GM19238 (cell line): ENCODE data around the gene ZNF790.
"Not testable (repeated sequence)": the region's sequence is repeated elsewhere in the genome, so short reads cannot be mapped to it uniquely, and the experiment has no call there.

ENCODE experiments used
- DNase-seq: peaks from one replicate; pipeline ENCODE4 v3.0.0; 2011; ENCODE audit warnings: low spot score; ENCODE audit not compliant: insufficient read length

ZNF790 gene

DNA sequence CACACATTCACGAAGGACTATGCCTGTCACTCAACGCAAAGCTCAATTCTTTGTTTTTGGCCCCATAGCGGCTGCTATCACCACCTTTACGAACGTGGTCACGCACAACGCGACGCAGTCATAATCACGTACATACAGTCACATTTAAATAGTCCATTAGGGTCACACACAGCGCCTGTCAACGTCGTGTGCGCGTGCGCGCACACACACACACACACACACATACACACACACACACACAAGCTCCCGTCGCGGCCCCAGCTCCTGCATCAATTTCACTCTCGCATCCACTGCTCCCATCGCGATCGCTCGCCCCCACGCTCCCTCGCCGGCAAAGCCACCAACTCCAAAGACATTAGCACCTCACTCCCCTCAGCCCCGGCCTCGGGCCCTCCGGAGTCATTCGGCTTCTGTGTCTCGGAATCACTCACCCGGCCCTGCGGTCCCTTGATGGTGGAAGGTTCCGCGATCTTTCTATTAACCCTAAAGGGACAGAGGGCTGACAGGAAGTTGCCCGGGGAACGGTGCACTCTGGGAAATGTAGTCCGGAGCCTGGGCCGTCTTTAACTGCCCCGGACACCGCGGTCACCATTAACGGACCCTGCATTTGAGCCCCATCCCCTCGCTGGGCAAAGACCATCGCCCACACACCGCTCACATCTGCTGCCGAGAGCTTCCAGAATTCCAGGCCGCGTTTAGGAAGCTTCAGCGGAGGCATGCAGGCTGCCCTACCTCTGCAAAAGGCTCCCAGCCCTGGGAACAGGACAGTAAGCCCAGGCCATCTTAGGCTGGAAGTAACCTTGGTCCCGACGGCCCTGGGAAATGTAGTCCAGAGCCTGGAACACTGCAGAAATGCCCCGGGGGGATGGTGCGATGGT lies at the start of gene ZNF790:
Gene ZNF790, minus strand, starts transcription at position 482 of the 878 bp plus-strand sequence. CDS start 12,768 bp downstream, outside the sequence.
- peak; percentile 77 for DNase-seq

DNA sequence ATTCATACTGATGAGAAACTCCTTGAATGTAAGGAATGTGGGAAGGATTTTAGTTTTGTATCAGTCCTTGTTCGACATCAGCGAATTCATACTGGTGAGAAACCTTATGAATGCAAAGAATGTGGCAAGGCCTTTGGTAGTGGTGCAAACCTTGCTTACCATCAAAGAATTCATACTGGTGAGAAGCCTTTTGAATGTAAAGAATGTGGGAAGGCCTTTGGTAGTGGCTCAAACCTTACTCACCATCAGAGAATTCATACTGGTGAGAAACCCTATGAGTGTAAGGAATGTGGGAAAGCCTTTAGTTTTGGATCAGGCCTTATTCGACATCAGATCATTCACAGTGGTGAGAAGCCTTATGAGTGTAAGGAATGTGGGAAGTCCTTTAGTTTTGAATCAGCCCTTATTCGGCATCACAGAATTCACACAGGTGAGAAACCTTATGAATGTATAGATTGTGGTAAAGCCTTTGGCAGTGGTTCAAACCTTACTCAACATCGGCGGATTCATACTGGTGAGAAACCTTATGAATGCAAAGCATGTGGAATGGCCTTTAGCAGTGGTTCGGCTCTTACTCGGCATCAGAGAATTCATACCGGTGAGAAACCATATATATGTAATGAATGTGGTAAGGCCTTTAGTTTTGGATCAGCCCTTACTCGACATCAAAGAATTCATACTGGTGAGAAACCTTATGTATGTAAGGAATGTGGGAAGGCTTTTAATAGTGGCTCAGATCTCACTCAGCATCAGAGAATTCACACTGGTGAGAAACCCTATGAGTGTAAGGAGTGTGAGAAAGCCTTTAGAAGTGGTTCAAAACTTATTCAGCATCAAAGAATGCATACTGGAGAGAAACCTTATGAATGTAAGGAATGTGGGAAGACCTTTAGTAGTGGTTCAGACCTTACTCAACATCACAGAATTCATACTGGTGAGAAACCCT lies 39.1 kb upstream of the ZNF790 start:
- DNase-seq: no peak

DNA sequence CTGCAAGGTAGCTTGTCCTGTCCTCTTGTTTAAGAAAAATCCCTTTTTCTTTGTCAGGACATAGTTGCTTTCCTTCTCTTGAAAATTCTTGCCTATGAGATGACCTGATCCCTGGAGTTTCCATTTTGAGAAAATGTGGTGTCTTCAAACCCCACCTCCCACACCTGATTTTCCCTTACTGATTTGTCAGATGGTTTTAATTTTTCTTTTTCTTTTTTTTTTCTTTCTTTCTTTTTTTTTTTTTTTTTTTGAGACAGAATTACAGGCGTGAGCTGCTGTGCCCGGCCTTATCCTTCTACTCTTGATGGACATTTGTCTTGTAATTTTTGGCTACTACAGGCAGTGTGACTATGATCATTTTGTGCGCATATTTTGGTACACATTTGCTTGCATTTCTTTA lies 13.7 kb upstream of the ZNF790 start:
- DNase-seq: no peak

DNA sequence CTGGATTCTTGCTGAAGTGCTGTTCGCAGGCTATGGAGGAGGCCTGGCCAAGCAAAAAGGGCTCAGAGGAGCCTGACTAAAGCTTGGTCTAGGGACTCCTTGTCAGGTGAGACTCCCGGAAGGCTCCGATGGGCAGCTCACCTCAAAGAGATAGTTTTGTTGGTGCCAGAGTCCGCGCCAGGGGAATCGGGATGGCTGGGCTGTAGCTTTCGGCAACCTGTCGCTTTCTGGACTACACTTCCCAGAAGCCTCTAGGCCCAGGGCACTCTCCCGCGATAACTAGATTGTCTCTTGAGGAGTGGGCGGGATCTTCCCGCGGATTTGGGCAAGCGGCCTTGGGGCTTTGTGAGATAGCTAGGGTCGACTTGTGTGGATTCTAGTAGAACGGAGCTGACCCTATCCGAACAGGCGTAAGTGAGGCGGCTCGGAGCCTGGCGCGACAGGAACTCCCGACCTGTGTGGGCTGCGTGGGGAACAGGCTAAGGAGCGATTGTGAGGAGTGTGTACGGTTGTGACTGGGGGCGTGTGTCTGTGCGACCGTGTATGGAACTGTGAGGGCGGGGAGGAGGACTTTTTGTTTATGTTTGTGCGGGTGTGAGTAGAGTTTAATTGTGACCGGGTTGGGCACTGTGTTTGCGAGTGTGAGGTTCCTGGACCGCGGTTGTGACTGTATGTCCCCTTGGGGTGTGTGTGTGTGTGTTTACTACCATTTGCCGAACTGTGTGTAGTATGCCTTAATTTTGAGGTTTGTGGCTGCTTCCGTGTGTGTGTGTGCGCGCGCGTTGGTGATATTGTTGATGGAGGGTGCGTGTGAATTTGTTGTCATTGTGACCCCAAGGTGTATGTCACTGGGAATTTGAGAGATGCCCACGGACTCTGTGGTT lies 12.6 kb upstream of the ZNF790 start, which contains the start of gene ZNF345:
Gene ZNF345, plus strand, starts transcription at position 318 of the 884 bp plus-strand sequence. CDS start 25,955 bp downstream, outside the sequence.
- peak; percentile 69 for DNase-seq

DNA sequence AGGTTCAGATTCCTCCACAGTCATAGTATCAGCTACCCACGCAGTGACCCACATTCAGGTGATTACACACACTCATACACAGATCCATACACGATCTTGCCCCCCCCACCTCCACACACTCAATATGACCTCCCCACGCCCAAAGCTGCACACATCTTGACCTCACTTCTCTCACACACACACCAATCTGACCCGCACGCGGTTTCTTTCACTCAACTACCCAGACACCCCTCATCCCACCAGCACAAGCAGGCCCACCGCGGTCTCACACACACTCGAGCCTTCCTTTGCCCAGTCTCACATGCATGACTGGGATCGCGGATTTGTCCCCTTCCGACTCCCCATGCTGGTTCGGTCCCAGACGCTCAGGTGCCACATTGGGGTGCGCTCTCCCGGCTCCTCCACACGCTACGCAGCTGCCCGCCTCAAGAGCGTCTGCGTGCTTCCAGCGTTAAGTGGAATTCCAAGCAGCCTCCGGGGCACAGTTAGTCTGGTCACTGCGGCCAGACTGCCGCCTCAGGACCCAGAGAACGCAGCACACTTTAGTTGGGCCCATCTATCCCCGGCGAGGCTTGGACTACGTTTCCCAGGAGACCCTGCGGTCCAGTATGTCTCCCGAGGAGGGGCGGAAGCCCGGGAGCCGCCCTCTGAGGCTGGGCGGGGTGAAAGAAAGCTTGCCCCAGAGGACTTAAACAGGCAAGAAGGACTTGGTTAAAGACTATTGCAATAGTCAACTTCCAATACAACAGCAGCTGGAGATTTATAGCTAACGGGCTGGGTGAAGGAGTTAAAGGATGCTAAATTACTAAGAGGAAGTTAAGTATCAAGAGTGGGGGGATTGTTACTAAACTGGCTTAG lies 11.7 kb upstream of the ZNF790 start:
- DNase-seq: peak; percentile 81

DNA sequence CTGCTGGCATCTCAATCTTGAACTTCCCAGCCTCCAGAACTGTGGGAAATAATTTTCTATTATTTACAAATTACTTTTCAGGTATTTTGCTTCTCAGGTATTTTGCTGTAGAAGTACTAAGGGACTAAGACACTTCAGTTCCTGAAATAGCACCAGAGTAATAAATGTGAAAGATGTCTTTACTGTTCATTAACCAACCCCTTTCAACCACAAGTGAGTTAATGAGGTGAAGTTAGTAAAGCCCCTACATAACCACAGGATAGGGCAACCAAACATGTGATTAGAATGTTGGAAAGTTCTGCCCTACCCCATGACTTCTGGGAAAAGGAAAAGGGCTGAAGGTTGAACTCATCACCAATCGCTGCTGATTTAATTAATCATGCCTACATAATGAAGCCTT lies 9.8 kb upstream of the ZNF790 start:
- DNase-seq: no peak

DNA sequence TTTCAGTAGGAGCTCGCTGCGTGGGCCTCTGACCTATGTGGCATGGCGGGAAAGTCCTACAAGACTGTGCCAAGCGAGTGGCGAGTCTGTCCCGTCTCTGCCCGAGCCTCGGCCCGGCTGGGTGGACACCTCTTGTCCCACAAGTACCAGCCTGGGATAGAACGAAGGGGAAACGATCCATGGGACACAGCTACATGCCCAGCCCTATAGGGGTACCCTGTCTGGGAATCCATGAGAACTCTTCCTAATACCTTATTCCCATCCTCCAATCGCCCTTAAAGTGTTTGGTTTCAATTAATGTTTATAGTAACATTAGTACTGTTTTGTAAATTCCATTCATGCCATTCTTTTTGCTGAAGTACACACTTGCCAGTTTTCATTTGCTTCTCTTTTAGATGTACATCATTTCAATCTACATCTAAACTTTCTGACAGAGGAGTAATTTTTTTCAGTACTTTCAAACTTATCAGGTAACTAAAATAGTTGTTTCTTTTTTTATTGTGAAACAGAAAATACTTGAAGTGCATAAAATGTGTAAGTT lies 667 bp upstream of the ZNF790 start:
- no peak for DNase-seq

DNA sequence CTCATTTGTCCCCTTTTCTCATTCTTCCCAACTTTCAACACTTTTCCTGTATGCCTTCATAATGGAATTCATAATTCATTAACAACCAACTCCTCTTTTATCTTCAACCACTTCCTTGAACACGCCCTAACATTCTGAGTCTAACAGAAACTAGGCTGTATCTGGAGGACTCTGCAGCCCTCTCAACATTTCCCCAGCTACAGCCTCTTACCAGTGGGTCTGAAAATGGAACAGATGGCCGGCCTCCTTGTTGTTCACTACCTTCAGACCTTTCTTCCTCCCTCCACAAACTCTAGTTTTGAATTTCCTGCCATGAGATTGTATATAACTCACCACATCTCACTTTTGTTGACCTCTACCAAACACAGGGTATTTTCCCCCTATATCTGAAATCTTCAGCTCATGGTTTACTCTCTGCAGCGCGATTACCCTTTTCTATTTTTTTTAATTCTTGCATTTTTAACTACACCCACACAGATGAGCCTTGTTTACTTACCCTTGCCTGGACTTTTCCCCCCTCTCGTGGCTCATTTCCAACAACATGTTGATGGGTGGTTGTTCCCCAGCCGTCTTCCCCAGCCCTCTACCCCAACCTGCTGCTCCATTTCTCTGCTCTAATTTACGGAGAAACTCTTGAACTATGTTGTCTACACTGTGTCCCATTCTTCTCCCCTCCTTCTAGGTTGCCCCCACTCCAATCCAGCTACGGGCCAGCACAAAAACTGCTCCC lies 846 bp downstream of the ZNF790 start:
- DNase-seq: no peak

DNA sequence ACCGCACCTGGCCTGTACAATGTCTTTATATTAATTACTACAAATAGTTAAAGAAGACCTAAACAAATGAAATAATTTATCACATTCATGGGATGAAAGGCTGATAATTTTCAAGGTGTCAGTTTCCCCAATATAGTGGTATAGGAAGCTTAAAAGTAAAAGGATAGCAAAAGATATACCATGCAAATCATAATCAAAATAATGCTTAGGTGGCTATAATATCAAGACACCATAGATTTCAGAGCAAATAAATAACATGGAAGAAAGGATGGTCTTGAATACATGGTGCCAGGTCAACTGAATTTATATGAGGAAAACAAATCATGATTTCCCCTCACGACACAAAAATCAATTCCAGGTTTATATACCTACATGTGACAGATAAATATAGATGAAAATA lies 4.8 kb downstream of the ZNF790 start:
- DNase-seq: no peak

DNA sequence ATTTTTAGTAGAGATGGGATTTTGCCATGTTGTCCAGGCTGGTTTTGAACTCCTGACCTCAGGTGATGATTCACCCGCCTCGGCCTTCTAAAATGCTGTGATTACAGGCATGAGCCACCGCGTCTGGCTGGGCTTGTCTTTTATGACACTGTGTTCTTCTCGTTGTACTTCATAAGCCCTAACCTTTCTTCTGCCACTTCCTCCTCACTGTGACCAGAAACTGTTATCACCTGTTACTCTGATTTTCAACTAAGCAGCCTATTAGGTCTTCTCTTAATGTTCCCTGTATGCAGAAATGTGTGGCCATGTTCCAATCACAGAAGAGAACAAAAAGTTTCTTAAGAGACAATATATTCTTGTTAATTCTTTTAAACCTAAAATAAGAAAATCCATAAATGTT lies 16.4 kb downstream of the ZNF790 start:
- DNase-seq: no peak

DNA sequence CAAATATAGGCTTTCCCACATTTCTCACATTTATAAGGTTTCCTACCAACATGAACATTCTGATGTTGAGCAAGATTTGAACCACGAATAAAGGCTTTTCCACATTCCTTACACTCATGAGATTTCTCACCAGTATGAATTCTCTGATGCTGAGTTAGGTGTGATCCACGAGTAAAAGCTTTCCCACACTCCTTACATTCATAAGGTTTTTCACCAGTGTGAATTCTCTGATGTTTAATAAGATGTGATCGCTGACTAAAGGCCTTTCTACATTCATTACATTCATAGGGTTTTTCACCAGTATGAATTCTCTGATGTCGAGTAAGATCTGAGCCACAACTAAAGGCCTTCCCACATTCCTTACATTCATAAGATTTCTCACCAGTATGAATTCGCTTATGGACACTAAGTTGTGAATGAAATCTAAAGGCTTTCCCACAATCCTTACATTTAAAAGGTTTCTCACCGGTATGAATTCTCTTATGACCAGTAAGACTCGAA lies 19.0 kb downstream of the ZNF790 start:
- no peak for DNase-seq

DNA sequence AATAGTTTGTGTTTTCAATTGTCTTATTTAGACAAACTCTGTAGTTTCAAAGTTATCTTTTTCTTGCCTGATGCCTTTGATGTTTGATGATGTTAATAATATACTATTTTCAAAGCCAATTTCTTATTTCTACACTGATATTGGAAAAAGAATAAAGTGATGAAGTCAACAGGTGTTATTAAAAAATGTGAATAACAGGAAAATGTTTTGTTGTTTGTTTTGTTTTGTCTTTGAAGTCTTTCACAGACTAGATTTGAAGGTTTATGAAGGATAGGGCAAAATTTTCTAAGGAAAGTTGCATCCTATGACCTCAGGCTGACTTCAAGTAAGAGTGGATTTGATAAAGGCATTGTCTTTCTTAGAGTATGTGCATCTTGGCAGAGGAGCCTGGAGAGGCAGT lies 31.2 kb downstream of the ZNF790 start:
- DNase-seq: no peak

DNA sequence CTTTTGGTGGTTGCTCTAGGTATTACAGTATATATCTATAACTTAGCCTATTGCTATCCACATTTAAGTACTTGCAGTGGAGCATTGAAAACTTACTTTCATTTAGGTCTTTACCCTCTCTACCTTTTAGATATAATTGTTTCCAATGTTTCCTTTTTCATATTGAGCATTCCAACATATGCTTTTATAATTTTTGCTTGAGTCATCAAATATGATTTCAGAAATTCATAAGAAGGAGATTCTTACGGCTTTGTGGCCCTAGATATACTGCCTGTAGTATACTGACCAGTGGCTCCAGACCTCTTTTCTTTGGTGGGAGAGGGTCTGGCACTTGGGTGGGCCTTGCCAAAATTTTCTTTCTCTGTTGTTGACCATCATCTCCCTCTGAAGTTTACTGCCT lies 32.8 kb downstream of the ZNF790 start:
- no peak for DNase-seq

DNA sequence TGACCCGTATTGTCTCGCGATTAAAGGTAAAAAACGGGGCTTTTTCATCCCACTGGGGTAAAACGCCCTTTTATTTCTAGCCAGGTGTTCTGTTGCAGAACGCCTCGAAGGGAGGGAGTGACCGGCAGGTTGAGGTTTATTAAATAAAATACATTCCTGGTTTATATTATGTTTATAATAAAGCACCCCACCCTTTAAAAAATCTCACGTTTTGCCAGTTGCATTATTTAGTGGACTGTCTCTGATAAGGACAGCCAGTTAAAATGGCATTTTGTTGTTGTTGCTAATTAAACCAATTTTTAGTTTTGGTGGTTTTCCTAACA lies 40.4 kb downstream of the ZNF790 start:
- DNase-seq: no peak

DNA sequence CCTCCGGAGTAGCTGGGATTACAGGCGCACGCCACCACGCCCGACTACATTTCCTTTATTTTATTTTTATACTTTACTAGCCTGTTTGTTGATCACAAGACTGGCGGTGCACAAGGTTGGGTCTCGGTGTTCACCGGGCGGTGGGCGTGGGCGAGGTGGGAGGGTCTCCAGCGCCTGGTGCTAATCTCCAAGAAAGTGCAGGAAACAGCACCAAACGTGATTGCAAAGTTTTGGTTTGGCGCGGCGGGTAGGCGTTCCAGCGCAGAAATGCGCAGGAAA lies 41.5 kb downstream of the ZNF790 start:
- DNase-seq: no peak

DNA sequence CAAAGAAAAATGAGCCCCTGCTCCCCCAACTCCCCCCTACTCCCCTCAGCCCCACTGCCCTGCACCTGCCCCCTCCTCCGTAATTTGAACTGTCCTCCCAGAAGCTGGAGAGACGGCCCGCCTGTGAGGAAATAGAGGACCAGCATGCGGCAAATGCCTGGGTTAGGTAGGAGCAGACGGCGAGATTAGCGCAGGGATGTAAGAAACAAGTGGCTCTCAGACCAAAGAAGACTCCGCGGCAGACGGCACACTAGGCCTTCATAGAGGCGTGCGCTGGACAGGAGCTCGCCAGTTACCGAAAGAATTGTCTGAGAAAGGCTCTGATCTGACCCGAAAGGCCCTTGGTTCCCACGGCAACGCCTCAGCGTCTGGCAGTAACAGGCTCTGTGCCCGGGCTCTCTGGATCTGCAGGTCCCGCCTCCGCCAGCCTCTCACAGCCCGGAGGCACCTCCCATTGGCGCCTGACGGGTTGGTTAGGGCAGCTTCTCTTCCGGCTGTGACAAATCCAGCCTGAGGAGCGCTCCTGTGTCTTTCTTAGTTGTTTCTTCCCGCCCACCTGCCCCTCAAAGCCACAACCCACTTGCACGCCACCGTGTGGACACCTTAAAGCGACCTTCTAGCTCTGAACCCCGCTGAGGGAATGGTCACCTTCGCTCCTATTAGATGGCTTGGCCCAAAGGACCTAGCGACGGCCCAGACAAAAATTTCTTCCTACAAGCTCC lies 46.6 kb downstream of the ZNF790 start:
- not testable (repeated sequence) for DNase-seq

DNA sequence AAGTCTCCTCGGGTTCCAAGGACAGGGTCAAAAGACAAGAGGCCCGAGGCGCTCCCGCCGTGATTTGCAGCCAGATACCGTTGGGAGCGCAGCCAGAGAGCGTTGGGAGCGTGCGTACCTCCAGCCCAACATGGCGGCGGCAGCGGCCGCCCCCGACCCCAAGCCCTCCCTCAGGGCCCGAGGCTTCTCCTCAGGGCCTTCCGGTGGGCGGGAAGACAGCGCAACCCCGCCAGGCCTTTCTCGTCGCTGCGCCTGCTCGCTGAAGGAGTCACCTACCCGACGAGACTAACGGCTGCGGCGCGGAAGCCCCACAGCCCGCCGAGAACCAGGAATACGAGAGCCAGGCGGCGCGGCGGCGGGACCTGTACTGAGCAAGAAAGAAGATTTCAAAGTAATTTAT lies 62.4 kb downstream of the ZNF790 start:
- DNase-seq: no peak

DNA sequence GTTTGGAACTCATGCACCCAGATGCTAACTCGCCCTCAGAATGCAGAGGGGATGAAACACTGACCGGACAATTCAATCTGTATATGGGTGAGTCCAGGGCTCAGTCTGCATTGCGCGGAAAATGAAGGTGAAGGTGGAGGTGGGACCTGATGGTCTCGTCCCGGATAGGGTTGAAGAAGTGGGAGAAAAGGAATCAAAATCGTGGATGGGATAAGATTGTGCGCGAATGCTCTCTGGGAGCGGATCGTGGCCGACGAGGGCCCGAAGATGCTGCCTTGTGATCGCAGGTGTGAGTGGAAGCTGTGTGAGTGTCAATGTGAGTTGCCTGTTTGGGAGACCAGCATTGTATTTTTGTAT lies 65.0 kb downstream of the ZNF790 start:
- DNase-seq: no peak
